SU-DHL-6 (cell line): ENCODE data around the gene SCLY.

Experiments
- EZH2phosphoT487 ChIP-seq: fragments of 200-600 bp; sonication (generic), shearing (Covaris generic); conservative IDR thresholded peaks from 2 replicates; pipeline ENCODE4 v1.6.1; 2018; ENCODE audit warnings: mild to moderate bottlenecking, antibody characterized with exemption, low read length, moderate library complexity, mixed read lengths
- TF ChIP-seq, protein P1 (sequence below): fragments of 200-600 bp; sonication (generic); IDR thresholded peaks from one replicate; pipeline ENCODE4 v1.5.1; 2017; ENCODE audit warnings: antibody characterized with exemption, mild to moderate bottlenecking, low read length, moderate library complexity; ENCODE audit not compliant: insufficient read depth, poor library complexity, severe bottlenecking

DNA sequence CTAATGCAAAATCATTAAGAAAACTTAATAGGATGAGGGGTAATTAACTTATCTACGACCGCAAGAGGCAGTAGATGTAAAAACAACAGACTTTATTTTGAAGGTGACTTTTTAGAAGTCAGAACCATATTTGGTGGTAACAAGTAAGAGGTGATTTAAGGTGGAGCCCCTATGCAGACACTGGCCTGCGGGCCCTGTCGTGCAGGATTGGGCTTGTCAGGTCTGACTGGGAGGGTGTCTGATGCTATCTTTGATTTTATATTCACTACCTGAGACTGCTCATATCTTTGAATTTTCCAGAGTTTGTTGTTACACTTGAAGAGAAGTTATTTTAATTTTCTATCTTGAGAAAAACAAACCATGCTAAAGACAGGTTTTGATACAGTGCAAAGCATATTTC lies 29.1 kb upstream of the SCLY start:
- TF ChIP-seq, protein P1, sequence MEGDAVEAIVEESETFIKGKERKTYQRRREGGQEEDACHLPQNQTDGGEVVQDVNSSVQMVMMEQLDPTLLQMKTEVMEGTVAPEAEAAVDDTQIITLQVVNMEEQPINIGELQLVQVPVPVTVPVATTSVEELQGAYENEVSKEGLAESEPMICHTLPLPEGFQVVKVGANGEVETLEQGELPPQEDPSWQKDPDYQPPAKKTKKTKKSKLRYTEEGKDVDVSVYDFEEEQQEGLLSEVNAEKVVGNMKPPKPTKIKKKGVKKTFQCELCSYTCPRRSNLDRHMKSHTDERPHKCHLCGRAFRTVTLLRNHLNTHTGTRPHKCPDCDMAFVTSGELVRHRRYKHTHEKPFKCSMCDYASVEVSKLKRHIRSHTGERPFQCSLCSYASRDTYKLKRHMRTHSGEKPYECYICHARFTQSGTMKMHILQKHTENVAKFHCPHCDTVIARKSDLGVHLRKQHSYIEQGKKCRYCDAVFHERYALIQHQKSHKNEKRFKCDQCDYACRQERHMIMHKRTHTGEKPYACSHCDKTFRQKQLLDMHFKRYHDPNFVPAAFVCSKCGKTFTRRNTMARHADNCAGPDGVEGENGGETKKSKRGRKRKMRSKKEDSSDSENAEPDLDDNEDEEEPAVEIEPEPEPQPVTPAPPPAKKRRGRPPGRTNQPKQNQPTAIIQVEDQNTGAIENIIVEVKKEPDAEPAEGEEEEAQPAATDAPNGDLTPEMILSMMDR = no peak
- no peak for TF ChIP-seq EZH2phosphoT487
